ENCODE data around the gene SH2D3C.

SH2D3C gene

GRCh38 chr9:127738666-127739065 lies 39.8 kb downstream of the SH2D3C start:
- DNase-seq = no peak

DNA sequence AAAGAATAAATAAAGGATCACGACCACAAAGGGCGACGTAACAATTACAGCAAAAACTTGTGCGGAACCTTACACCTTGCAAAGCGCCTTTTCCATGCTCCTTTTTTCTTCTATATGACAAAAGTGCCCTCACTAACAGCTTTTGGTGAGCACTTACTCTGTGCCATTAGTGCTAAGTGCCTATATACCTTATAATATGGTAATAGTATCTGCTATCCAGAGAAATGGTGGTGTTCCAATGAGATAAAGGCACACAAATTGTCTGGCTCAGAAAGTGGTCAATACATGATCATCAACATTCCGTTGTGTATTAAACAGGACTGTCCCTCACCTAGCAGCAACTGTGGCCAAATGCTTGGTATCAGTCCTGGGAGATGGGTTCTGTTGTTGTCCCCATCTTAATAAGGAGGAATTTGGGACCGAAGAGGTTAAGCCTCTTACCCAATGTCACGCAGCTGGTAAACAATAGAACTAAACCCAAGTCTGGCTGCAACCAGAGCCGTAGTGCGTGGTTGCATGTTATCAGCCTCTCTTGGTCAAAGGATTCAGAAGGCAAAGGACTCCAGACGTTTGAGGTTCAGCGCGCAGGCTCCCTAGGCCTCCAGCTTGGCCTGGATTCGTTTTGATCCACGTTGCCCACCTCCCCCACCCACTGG lies 42.8 kb downstream of the SH2D3C start:
- DNase-seq = no peak

- peak; percentile 79 for DNase-seq
These were observed 43.5 kb downstream of the SH2D3C start, which contains the start of gene TOR2A for GRCh38 chr9:127734747-127735529. TOR2A (minus strand) TSS chr9:127735294; CDS start chr9:127735270, 24 bp downstream.

GRCh38 chr9:127734247-127734746 lies 44.2 kb downstream of the SH2D3C start:
- DNase-seq = no peak

DNA sequence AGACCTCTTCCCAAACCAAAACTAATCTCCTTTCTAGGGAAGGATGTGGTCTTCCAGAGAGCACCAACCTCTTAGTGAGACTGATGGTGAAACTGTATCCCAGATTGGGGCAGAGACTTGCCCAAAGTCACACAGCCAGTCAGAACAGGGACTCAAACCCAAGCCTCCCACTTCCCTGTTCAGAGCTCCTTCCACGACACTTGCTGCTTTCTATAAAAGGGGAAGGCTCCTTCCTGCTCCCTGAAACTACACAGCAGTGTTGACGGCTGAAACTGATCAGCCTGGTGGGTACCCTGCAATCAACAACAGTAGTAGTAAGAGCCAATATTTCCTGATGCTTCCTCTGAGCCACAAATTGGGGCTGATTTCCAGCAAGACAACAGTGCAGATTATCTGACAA lies 44.9 kb downstream of the SH2D3C start:
- no peak for DNase-seq

DNA sequence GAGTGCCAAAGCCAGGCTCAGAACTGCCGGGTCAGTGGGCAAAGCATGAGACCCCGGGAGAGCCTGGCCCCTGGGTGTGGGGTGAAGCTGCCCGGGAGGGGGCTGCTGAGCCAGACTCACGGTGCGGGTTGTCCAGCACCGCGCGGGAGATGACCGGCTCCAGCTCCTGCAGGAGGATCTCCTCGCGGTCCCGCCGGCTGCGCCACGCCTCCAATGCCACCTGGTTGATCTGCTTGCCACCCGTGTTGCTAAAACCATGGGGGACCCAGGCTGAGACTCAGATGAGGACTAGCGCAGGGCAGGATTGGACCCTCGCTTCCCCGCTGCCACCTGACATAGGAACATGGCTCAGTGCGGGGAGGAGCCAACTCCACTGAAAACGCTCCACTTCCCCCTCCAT lies 46.0 kb downstream of the SH2D3C start:
- no peak for DNase-seq

DNA sequence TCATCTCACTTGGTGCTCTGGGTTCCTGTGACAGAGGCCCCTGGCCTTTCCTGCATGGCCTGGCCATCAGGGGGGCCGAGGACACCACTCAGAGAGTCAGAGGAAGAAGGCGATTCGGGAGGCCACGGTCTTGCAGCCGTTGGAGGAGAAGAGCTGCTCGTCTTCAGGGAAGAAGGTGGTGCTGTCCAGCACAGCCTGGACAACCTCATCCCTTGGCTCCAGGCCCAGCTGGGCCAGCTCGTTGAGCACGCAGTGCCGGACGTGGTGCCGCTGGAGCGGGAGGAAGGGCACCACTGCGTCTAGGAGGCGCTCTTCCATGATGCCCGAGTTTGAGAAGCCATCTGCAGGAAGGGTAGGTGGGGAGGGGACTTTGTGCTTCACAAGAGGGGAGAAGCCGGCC lies 46.5 kb downstream of the SH2D3C start:
- no peak for DNase-seq

DNA sequence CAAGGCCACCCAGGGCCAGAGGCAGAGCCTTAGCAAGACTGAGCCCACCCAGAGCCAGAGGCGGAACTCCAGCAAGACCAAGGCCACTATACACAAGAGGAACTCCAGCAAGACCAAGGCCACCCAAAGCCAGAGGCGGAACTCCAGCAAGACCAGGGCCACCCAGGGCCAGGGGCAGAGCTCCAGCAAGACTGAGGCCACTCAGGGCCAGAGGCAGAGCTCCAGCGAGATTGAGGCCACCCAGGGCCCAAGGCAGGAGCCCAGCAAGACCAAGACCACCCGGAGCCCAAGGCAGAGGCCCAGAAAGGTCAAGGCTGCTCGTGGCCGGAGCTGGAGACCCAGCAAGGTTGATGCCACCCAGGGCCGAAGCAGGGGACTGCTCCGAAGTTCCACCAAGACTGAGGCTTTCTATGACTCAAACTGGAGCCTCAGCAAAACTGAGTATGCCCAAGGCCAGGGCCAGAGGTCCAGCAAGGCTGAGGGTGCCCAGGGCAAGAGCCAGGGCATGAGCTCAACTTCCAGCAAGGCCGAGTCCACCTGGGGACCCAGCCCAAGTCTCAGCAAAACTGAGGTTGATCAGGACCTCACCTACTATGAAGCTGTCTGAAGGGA lies 47.6 kb downstream of the SH2D3C start:
- DNase-seq = no peak

DNA sequence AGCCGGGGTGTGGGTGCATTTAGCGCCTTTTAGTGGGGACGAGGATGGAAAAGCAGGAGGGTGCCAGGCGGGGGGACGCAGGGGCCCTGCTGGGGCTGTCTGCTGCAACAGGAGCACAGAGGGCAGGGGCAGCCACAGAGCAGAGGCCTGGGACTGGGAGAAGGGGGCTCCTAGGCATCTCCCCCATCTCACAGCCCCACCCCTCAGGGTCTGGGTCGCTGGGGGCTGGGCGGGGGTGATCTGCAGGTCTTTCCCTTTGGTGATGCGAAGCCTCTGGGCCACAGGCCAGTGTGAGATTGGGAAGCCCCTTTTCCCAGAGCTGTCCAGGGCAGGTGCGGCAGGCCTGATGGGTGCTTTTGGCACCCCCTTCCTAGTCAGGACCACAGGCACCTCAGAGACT lies 48.2 kb downstream of the SH2D3C start:
- no peak for DNase-seq

DNA sequence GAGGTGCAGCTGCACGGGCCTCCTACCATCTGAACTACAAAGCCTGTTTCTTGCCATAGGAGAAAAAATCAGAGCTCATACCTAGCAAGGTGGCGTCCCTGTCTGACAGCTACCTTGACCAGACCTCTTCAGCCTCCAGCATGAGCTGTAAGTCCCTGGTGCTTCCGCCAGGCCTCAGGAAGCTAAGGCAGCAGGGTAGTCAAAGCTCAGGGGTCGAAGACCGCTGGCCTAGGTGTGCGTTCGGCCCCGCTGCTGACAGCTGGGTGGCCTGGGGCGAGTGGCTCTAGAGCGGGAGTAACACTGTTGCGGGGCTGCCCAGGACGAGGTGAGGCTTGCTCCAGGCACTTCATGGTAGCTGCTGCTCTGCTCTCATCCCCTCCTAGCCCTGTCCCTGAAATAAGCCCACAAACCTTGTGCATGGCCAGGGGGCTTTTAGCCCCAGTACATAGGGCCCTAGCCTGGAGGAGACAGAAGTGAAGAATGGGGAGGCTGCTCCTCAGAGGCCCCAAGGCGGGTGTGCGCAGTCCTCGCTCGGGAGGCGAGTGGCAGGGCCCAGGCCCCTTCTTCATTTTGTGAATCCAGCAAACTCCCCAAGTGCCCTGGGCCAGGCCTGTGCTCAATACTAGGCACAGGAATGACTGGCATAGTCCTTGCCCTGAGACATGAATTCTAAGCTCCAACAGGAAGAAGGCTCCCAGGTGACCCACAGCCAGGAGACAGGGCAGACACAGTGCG lies 48.8 kb downstream of the SH2D3C start:
- DNase-seq = no peak

- no peak for DNase-seq
These were observed 49.7 kb downstream of the SH2D3C start for GRCh38 chr9:127728808-127729207.

GRCh38 chr9:127726871-127727270 lies 51.6 kb downstream of the SH2D3C start:
- DNase-seq = no peak

DNA sequence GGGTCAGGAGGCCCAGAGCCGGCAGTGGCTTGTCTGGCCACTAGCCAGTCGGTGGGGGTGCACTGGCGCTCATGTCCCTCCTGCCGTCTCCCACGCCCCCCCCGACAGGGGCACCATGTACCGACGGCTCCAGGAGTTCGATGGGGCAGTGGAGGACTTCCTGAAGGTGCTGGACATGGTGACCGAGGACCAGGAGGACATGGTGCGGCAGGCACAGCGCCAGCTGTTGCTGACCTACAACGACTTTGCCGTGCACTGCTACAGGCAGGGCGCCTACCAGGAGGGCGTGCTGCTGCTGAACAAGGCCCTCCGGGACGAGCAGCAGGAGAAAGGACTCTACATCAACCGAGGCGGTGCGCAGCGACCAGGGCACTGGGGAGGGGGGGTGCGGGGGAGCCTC lies 54.5 kb downstream of the SH2D3C start:
- no peak for DNase-seq

DNA sequence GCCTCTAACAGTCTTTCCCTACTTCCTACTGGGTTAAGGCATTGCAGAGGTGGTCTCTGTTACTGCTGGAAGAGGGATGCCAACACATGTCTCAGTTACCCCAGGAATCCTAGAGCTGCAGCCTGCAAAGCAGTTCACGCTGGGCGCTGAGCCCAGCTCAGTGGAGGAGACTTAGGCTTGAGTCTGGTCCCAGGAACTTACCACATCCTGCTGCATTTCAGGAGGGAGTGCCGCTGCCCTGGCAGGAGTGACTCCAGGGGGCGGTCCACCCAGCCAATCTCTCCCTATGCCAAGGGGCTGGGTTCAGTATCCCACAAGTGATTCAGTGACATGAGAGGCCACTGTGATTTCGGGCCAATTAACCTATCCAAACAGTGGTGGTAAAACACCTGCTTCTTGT lies 55.0 kb downstream of the SH2D3C start:
- DNase-seq = no peak

GRCh38 chr9:127723013-127723412 lies 55.5 kb downstream of the SH2D3C start:
- DNase-seq = no peak

DNA sequence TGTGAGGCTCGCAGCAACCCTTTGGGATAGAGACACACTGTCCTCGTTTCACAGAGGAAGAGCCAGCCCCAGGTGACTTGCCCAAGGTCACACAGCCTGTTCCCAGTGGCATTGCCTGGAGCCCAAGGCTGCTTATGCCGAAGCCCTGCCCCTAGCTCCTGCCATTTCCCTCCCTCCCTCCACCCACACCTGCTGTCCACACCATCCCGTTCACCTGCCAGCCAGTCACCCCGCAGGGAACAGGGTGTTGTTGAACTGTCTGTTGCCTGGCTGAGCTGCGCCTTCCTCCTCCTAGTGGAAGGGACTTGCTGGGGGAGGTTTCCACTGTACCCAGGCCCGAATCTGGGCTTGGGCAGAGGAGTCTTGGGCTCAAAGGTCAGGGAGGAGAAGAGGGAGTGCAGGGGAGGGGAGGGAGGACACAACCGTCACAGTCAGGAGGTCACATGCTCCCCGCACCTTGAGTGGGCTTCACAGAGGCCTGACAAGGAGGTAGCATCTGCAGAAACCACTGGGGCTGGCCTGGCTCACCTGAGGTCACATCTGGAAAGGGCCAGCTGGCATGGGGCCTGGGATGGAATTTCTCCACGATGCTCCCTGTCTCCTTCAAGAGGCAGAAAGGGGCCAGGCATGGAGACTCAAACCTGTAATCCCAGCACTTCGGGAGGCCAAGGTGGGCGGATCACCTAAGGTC lies 56.3 kb downstream of the SH2D3C start:
- no peak for DNase-seq

GRCh38 chr9:127721391-127721821 lies 57.1 kb downstream of the SH2D3C start:
- DNase-seq = no peak

GRCh38 chr9:127720865-127721227 lies 57.6 kb downstream of the SH2D3C start:
- DNase-seq = no peak

GRCh38 chr9:127720031-127720864 lies 58.2 kb downstream of the SH2D3C start:
- no peak for DNase-seq

DNA sequence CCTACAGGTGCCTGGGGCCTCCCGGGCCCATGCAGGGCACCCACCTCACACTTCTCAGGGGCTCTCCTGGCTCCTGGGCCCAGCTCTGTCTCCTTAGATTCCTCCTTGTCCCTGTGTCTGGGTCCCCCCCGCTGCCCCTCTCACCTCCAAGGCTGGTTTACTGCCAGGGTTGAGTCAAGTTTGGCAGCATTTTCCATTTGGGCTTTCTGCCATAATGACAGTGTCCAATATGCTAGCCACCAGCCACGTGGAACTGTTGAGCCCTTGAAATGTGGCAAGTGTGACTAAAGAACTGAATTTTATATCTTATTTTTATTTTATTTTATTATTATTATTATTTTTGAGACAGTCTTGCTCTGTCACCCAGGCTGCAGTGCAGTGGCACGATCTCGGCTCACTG lies 60.7 kb downstream of the SH2D3C start:
- no peak for DNase-seq

DNA sequence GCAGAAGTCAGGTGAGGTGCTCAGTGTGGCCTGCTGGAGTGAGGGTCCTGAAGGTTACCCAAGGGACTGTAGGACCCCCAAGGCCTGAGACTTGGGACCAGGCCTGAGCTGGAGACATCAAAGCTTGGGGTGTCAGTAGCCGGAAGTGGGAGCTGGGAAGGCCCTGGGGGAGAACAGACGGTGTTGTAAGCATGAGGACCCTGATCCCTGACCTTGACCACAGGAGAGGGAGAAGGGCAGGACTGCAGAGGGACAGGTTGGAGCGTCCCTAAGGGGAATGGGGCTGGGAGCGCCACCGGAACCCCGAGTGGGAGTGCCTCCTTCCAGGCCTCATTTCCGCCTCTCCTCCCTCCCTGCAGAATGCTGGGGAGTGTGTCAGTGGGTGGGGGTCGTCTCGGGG lies 62.1 kb downstream of the SH2D3C start:
- no peak for DNase-seq

Measured in NCI-H526 treated with DMSO at 0.1 percent for 48 hours (cell line).